GM12892 (cell line): ENCODE measurements around the gene SVOPL.

Experiments
- DNase-seq: peaks from one replicate; pipeline ENCODE4 v3.0.0; 2011; ENCODE audit not compliant: insufficient read length
- FAIRE-seq: peaks from 2 replicates; lab custom pipeline; 2011; peaks lifted over from hg19 to GRCh38; lab: Jason Lieb, UNC
- POLR2A ChIP-seq: IDR thresholded peaks from 2 replicates; pipeline ENCODE4 v1.6.1; 2011; ENCODE audit warnings: low read depth, low read length, control low read depth
- POLR2AphosphoS5 ChIP-seq: IDR thresholded peaks from 2 replicates; pipeline ENCODE4 v1.6.1; 2011; ENCODE audit warnings: low read depth, low read length, control low read depth
- TAF1 ChIP-seq: IDR thresholded peaks from 2 replicates; pipeline ENCODE4 v1.6.1; 2011; ENCODE audit warnings: low read depth, mild to moderate bottlenecking, control low read depth, low read length, borderline replicate concordance

The SVOPL gene

GRCh38 chr7:138622841-138623240 is 78.3 kb downstream of the SVOPL start:
- FAIRE-seq (no peak), DNase-seq (no peak)
- TF ChIP-seq POLR2A (no peak), TAF1 (no peak), POLR2AphosphoS5 (no peak)

- no peak for DNase-seq
- no peak for FAIRE-seq
- no peak for TF ChIP-seq POLR2A
- TF ChIP-seq POLR2AphosphoS5 = no peak
- TF ChIP-seq TAF1 = no peak
Observed at GRCh38 chr7:138618933-138619332, 82.2 kb downstream of the SVOPL start.

- FAIRE-seq (no peak), DNase-seq (no peak)
- no peak for TF ChIP-seq TAF1
- no peak for TF ChIP-seq POLR2AphosphoS5
- no peak for TF ChIP-seq POLR2A
Observed at GRCh38 chr7:138618506-138618905, 82.7 kb downstream of the SVOPL start.

GRCh38 chr7:138616085-138616484 is 85.1 kb downstream of the SVOPL start:
- DNase-seq (no peak), FAIRE-seq (no peak)
- no peak for TF ChIP-seq POLR2A
- TF ChIP-seq TAF1 = no peak
- TF ChIP-seq POLR2AphosphoS5 = no peak

GRCh38 chr7:138613630-138614029 is 87.5 kb downstream of the SVOPL start:
- FAIRE-seq = no peak
- DNase-seq = no peak

GRCh38 chr7:138610671-138611170 is 90.4 kb downstream of the SVOPL start:
- DNase-seq = no peak
- FAIRE-seq = no peak
- TF ChIP-seq POLR2A (no peak), POLR2AphosphoS5 (no peak), TAF1 (no peak)

More at GRCh38 chr7:138613630-138614029, 87.5 kb downstream of the SVOPL start:
- no peak for TF ChIP-seq POLR2AphosphoS5
- TF ChIP-seq TAF1 = no peak
- no peak for TF ChIP-seq POLR2A

GRCh38 chr7:138608275-138608674 is 92.9 kb downstream of the SVOPL start:
- FAIRE-seq (peak; percentile 50), DNase-seq (peak; percentile 23)
- TF ChIP-seq TAF1 (no peak), POLR2AphosphoS5 (no peak), POLR2A (no peak)

GRCh38 chr7:138607216-138608126 is 93.7 kb downstream of the SVOPL start:
- no peak for FAIRE-seq
- no peak for TF ChIP-seq POLR2AphosphoS5
- no peak for TF ChIP-seq TAF1
- TF ChIP-seq POLR2A = no peak
- no peak for DNase-seq

GRCh38 chr7:138606236-138606635 is 94.9 kb downstream of the SVOPL start:
- DNase-seq = no peak
- TF ChIP-seq TAF1 (no peak), POLR2AphosphoS5 (no peak), POLR2A (no peak)
- no peak for FAIRE-seq

GRCh38 chr7:138603549-138604318 is 97.4 kb downstream of the SVOPL start:
- DNase-seq (no peak), FAIRE-seq (no peak)

GRCh38 chr7:138602451-138602850 is 98.7 kb downstream of the SVOPL start:
- no peak for DNase-seq
- no peak for FAIRE-seq
- TF ChIP-seq TAF1 = no peak
- no peak for TF ChIP-seq POLR2A
- TF ChIP-seq POLR2AphosphoS5 = no peak

More at GRCh38 chr7:138603549-138604318, 97.4 kb downstream of the SVOPL start:
- TF ChIP-seq TAF1 (no peak), POLR2AphosphoS5 (no peak), POLR2A (no peak)

- TF ChIP-seq TAF1 (no peak), POLR2A (no peak)
- DNase-seq (no peak), FAIRE-seq (no peak)
Observed at GRCh38 chr7:138595454-138595853, 105.7 kb downstream of the SVOPL start.
